ENCODE data around the gene CEL.

DNA sequence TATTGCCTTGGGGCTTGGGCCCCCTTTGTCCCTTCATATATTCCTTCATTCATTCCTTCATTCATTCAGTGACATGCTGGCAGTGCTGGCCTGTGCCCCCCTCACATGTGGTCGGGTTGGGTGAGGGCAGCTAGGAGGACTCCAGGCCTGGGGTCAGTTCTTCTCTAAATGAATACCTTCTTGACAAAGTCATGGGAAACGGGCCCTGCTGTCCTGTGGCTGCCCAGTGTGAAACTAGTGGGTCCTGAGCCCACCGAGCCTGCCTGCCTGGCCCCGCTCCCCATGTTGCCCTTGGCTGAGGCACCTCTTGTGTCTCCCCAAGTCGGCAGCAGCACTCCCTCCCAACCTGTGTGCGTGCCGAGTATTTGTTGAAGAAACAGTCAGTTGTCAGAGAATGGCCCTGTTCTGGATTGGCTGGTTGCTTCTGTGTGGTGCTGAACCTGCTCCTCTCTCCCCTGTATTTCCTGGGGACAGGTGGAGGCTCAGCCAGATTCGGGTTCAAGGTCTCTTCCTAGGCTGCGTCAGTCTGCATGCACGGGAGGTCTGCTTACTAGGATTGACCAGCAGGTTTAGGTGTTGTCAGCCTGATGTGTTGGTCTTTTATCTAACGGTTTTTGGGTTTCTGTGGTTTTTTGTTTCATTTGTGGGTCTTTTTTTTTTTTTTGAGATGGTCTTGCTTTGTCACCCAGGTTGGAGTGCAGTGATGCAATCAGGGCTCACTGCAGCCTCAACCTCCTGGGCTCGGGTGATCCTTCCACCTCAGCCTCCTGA, 3.0 kb upstream of the CEL start:
- TF ChIP-seq, protein P1, sequence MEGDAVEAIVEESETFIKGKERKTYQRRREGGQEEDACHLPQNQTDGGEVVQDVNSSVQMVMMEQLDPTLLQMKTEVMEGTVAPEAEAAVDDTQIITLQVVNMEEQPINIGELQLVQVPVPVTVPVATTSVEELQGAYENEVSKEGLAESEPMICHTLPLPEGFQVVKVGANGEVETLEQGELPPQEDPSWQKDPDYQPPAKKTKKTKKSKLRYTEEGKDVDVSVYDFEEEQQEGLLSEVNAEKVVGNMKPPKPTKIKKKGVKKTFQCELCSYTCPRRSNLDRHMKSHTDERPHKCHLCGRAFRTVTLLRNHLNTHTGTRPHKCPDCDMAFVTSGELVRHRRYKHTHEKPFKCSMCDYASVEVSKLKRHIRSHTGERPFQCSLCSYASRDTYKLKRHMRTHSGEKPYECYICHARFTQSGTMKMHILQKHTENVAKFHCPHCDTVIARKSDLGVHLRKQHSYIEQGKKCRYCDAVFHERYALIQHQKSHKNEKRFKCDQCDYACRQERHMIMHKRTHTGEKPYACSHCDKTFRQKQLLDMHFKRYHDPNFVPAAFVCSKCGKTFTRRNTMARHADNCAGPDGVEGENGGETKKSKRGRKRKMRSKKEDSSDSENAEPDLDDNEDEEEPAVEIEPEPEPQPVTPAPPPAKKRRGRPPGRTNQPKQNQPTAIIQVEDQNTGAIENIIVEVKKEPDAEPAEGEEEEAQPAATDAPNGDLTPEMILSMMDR (IDR thresholded peaks at IDR 0.05) = no peak
- TF ChIP-seq POLR2A (IDR thresholded peaks at IDR 0.05) = no peak
